ENCODE results near the gene RPL13A. TPM values are rescaled to one million over a fixed set of nuclear protein-coding genes. Genes with fewer than 3 reads are reported as not detected.

RPL13A gene
- total and polyA plus RNA-seq, 2 experiments from 2014 or later: 2,105 to 2,412 TPM

- Histone ChIP-seq H3K79me2 (replicated peaks; ENCODE audit: insufficient read depth) (no peaks in the 10 kb centered on the region), H4K20me1 (replicated peaks; ENCODE audit: insufficient read depth) (no peaks in the 10 kb centered on the region), H3K4me2 (no peak overlapping the region), H3K27me3 (ENCODE audit: insufficient read depth) (peaks cover 57% of the 10 kb centered on the region), H2AFZ (no peak overlapping the region), H3K27ac (ENCODE audit: low read depth) (no peak overlapping the region), H3K9me2 (ENCODE audit: insufficient read depth) (no peaks in the 10 kb centered on the region), H3K36me3 (ENCODE audit: insufficient read depth) (no peaks in the 10 kb centered on the region), H3K4me3 (no peak overlapping the region), H3K4me1 (ENCODE audit: insufficient read depth) (peaks cover 22% of the 10 kb centered on the region), H3F3A (replicated peaks; ENCODE audit: low read depth) (peaks cover 26% of the 10 kb centered on the region)
- no peak for ATAC-seq
- DNase-seq (ENCODE audit: low spot score): no peak
- H3K27ac Mint-ChIP-seq: no peak overlapping the region
- H3K4me3 Mint-ChIP-seq: no peak overlapping the region; the same call in 1 of the 3 replicates
- peaks cover 37% of the 10 kb centered on the region for H3K4me1 Mint-ChIP-seq
- H3K27me3 Mint-ChIP-seq (ENCODE audit: insufficient read depth, low read depth, poor library complexity): peaks cover 85% of the 10 kb centered on the region
- H3K9me3 Mint-ChIP-seq: peaks cover 5% of the 10 kb centered on the region
- no peaks in the 10 kb centered on the region; the same call in 2 of the 3 replicates for H3K36me3 Mint-ChIP-seq (ENCODE audit: low read depth)
- TF ChIP-seq ZNF331 (CRISPR knock-in tag; IDR thresholded peaks at IDR 0.05; ENCODE audit: low read depth): no peak
- TF ChIP-seq ETS1 (IDR thresholded peaks at IDR 0.05): no peak
- no peak for TF ChIP-seq STAT1 (IDR thresholded peaks at IDR 0.05; ENCODE audit: unreplicated experiment)
- TF ChIP-seq ZNF114 (CRISPR knock-in tag; IDR thresholded peaks at IDR 0.05): no peak
- TF ChIP-seq ZNF462 (CRISPR knock-in tag; IDR thresholded peaks at IDR 0.05): no peak
- TF ChIP-seq CREB1 (CRISPR knock-in tag; IDR thresholded peaks at IDR 0.05; ENCODE audit: low read depth): no peak
- no peak for TF ChIP-seq NANOG (IDR thresholded peaks at IDR 0.05; ENCODE audit: borderline replicate concordance)
- no peak for TF ChIP-seq POLR2AphosphoS5 (IDR thresholded peaks at IDR 0.05; ENCODE audit: low read depth)
- TF ChIP-seq, protein P1, sequence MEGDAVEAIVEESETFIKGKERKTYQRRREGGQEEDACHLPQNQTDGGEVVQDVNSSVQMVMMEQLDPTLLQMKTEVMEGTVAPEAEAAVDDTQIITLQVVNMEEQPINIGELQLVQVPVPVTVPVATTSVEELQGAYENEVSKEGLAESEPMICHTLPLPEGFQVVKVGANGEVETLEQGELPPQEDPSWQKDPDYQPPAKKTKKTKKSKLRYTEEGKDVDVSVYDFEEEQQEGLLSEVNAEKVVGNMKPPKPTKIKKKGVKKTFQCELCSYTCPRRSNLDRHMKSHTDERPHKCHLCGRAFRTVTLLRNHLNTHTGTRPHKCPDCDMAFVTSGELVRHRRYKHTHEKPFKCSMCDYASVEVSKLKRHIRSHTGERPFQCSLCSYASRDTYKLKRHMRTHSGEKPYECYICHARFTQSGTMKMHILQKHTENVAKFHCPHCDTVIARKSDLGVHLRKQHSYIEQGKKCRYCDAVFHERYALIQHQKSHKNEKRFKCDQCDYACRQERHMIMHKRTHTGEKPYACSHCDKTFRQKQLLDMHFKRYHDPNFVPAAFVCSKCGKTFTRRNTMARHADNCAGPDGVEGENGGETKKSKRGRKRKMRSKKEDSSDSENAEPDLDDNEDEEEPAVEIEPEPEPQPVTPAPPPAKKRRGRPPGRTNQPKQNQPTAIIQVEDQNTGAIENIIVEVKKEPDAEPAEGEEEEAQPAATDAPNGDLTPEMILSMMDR (conservative IDR thresholded peaks at IDR 0.05; ENCODE audit: low read depth in 2 of 2): no peak
- TF ChIP-seq EZH2 (IDR thresholded peaks at IDR 0.05; ENCODE audit: low read depth, unreplicated experiment): no peak
- no peak for TF ChIP-seq REST (IDR thresholded peaks at IDR 0.05; ENCODE audit: unreplicated experiment)
- TF ChIP-seq EZH2phosphoT487 (IDR thresholded peaks at IDR 0.05; ENCODE audit: unreplicated experiment): no peak
- TF ChIP-seq JUNB (IDR thresholded peaks at IDR 0.05; ENCODE audit: unreplicated experiment): no peak
Measured at GRCh38 chr19:49439836-49440235, 47.6 kb upstream of the RPL13A start.

Data from GM23338 (cell line).